ENCODE data around the gene C13orf46.

C13orf46 gene

GRCh38 chr13:113952983-113953520 is 20.8 kb downstream of the C13orf46 start:
- DNase-seq = no peak

GRCh38 chr13:113952151-113952982 is 21.5 kb downstream of the C13orf46 start:
- no peak for DNase-seq

GRCh38 chr13:113951246-113951999 is 22.5 kb downstream of the C13orf46 start:
- DNase-seq = peak; percentile 61

- no peak for DNase-seq
Observed at GRCh38 chr13:113950451-113951245, 23.2 kb downstream of the C13orf46 start.

- no peak for DNase-seq
Observed at GRCh38 chr13:113949546-113949945, 24.3 kb downstream of the C13orf46 start.

GRCh38 chr13:113948034-113948742 is 25.7 kb downstream of the C13orf46 start:
- DNase-seq = no peak

GRCh38 chr13:113947311-113948033 is 26.4 kb downstream of the C13orf46 start:
- DNase-seq = no peak

GRCh38 chr13:113946409-113947181 is 27.3 kb downstream of the C13orf46 start:
- no peak for DNase-seq

- DNase-seq = no peak
Observed at GRCh38 chr13:113945857-113946408, 27.9 kb downstream of the C13orf46 start.

- DNase-seq = no peak
Observed at GRCh38 chr13:113943821-113944565, 29.9 kb downstream of the C13orf46 start.

- DNase-seq = no peak
Observed at GRCh38 chr13:113942591-113943103, 31.2 kb downstream of the C13orf46 start.

GRCh38 chr13:113941571-113942191 is 32.2 kb downstream of the C13orf46 start:
- DNase-seq = no peak

- DNase-seq = no peak
Observed at GRCh38 chr13:113939944-113940297, 34.0 kb downstream of the C13orf46 start.

GRCh38 chr13:113939129-113939943 is 34.5 kb downstream of the C13orf46 start:
- no peak for DNase-seq

GRCh38 chr13:113938716-113939115 is 35.2 kb downstream of the C13orf46 start:
- DNase-seq = no peak

GRCh38 chr13:113938246-113938645 is 35.6 kb downstream of the C13orf46 start:
- no peak for DNase-seq

GRCh38 chr13:113937527-113938180 is 36.2 kb downstream of the C13orf46 start:
- DNase-seq = no peak

GRCh38 chr13:113937073-113937472 is 36.8 kb downstream of the C13orf46 start:
- no peak for DNase-seq

Data from activated CD4-positive, alpha-beta T cell treated with anti-CD3 and anti-CD28 coated beads, Interleukin-10, Interleukin-2, amounts not matched to agents 100 ng/mL and 50 ng/mL, durations not matched to agents 16 hours and 8 hours (primary cell).